Parathyroid adenoma (tissue), 2 donors: Measurements from ENCODE around the gene USP4.

ENCODE experiments used
- H2AFZ ChIP-seq: fragments of 300-600 bp; sonication (generic); one replicate; pipeline ENCODE4 v1.7.0; 2017; ENCODE audit warnings: antibody characterized with exemption, mild to moderate bottlenecking
- H3K27ac ChIP-seq: fragments of 300-600 bp; sonication (generic); one replicate; pipeline ENCODE4 v1.7.0; 2017
- H3K27me3 ChIP-seq: fragments of 300-600 bp; sonication (generic); one replicate; pipeline ENCODE4 v1.7.0; 2017; ENCODE audit warnings: low read length; ENCODE audit not compliant: control insufficient read depth, insufficient read depth
- H3K36me3 ChIP-seq: fragments of 300-600 bp; sonication (generic); one replicate; pipeline ENCODE4 v1.7.0; 2017; ENCODE audit warnings: low read length; ENCODE audit not compliant: control insufficient read depth, insufficient read depth
- H3K4me1 ChIP-seq: fragments of 300-600 bp; sonication (generic); one replicate; pipeline ENCODE4 v1.7.0; 2017; ENCODE audit warnings: control low read depth
- H3K4me2 ChIP-seq: fragments of 300-600 bp; sonication (generic); one replicate; pipeline ENCODE4 v1.7.0; 2017; ENCODE audit warnings: low read length
- H3K4me3 ChIP-seq: fragments of 300-600 bp; sonication (generic); one replicate; pipeline ENCODE4 v1.7.0; 2017; ENCODE audit warnings: low read depth, low read length
- H3K79me2 ChIP-seq: fragments of 300-600 bp; sonication (generic); one replicate; pipeline ENCODE4 v1.7.0; 2017; ENCODE audit warnings: control low read depth
- H3K9ac ChIP-seq: fragments of 300-600 bp; sonication (generic); one replicate; pipeline ENCODE4 v1.7.0; 2017; ENCODE audit warnings: mild to moderate bottlenecking
- H3K9me3 ChIP-seq: fragments of 300-600 bp; sonication (generic); one replicate; pipeline ENCODE4 v1.7.0; 2017; ENCODE audit warnings: low read length; ENCODE audit not compliant: control insufficient read depth
- CTCF ChIP-seq: fragments of 300-600 bp; sonication (generic); IDR thresholded peaks from one replicate; pipeline ENCODE4 v1.7.0; 2017; ENCODE audit warnings: antibody characterized with exemption, mild to moderate bottlenecking
- donor health status: primary hyperparathyroidism.

The USP4 gene

GRCh38 chr3:49257187-49257586 lies 82.7 kb downstream of the USP4 start:
- H3K27ac ChIP-seq = no peak overlapping the region
- H3K4me2 ChIP-seq = no peak overlapping the region
- no peak overlapping the region for H3K9ac ChIP-seq
- H2AFZ ChIP-seq = no peak overlapping the region
- no peaks in the 10 kb centered on the region for H3K27me3 ChIP-seq
- no peaks in the 10 kb centered on the region for H3K79me2 ChIP-seq
- no peak for TF ChIP-seq CTCF
- H3K9me3 ChIP-seq = no peaks in the 10 kb centered on the region
- no peaks in the 10 kb centered on the region for H3K4me1 ChIP-seq
- H3K36me3 ChIP-seq = no peaks in the 10 kb centered on the region
- H3K4me3 ChIP-seq = no peak overlapping the region

GRCh38 chr3:49255718-49256511 lies 83.9 kb downstream of the USP4 start:
- no peaks in the 10 kb centered on the region for H3K36me3 ChIP-seq
- no peak overlapping the region for H3K9ac ChIP-seq
- H3K27ac ChIP-seq = no peak overlapping the region
- H3K4me1 ChIP-seq = no peaks in the 10 kb centered on the region
- H3K27me3 ChIP-seq = no peaks in the 10 kb centered on the region
- no peak overlapping the region for H3K4me3 ChIP-seq
- H2AFZ ChIP-seq = no peak overlapping the region
- H3K4me2 ChIP-seq = no peak overlapping the region
- no peaks in the 10 kb centered on the region for H3K79me2 ChIP-seq
- TF ChIP-seq CTCF = no peak
- H3K9me3 ChIP-seq = no peaks in the 10 kb centered on the region

- no peaks in the 10 kb centered on the region for H3K9me3 ChIP-seq
- H3K27me3 ChIP-seq = no peaks in the 10 kb centered on the region
- no peak overlapping the region for H3K4me3 ChIP-seq
- no peaks in the 10 kb centered on the region for H3K79me2 ChIP-seq
- H3K4me2 ChIP-seq = no peak overlapping the region
- H3K27ac ChIP-seq = no peak overlapping the region
- no peak for TF ChIP-seq CTCF
- no peaks in the 10 kb centered on the region for H3K4me1 ChIP-seq
- no peaks in the 10 kb centered on the region for H3K36me3 ChIP-seq
- H2AFZ ChIP-seq = no peak overlapping the region
- H3K9ac ChIP-seq = no peak overlapping the region
Measured at GRCh38 chr3:49255112-49255511, 84.7 kb downstream of the USP4 start.

- no peak overlapping the region for H3K27ac ChIP-seq
- no peaks in the 10 kb centered on the region for H3K27me3 ChIP-seq
- no peak overlapping the region for H3K4me2 ChIP-seq
- TF ChIP-seq CTCF = no peak
- no peaks in the 10 kb centered on the region for H3K4me1 ChIP-seq
- H3K9ac ChIP-seq = no peak overlapping the region
- no peak overlapping the region for H2AFZ ChIP-seq
- no peaks in the 10 kb centered on the region for H3K9me3 ChIP-seq
- no peak overlapping the region for H3K4me3 ChIP-seq
- no peaks in the 10 kb centered on the region for H3K36me3 ChIP-seq
- H3K79me2 ChIP-seq = no peaks in the 10 kb centered on the region
Measured at GRCh38 chr3:49253512-49253911, 86.3 kb downstream of the USP4 start.

- Histone ChIP-seq H3K4me3 (no peak overlapping the region), H3K9me3 (no peaks in the 10 kb centered on the region), H3K27me3 (no peaks in the 10 kb centered on the region), H2AFZ (no peak overlapping the region), H3K36me3 (no peaks in the 10 kb centered on the region), H3K79me2 (no peaks in the 10 kb centered on the region), H3K4me1 (no peaks in the 10 kb centered on the region), H3K4me2 (no peak overlapping the region), H3K27ac (peak overlapping the region; percentile 2), H3K9ac (no peak overlapping the region)
- TF ChIP-seq CTCF = no peak
Measured at GRCh38 chr3:49248840-49249227, 91.0 kb downstream of the USP4 start.
